OCI-LY1 (cell line): ENCODE data around the gene FIG4.
"Not testable (repeated sequence)": the region's sequence is repeated elsewhere in the genome, so short reads cannot be mapped to it uniquely, and the experiment has no call there.

ENCODE experiments used
- EZH2 ChIP-seq: fragments of 200-600 bp; sonication (generic), shearing (Covaris generic); IDR thresholded peaks from 2 replicates; pipeline ENCODE4 v1.8.0; 2017; ENCODE audit warnings: borderline replicate concordance, mixed run types, mild to moderate bottlenecking, antibody characterized with exemption, low read length, moderate library complexity, mixed read lengths
- TF ChIP-seq, protein P1 (sequence below): fragments of 200-600 bp; sonication (generic), shearing (Covaris generic); IDR thresholded peaks from 2 replicates; pipeline ENCODE4 v1.5.1; 2017; ENCODE audit warnings: mild to moderate bottlenecking, antibody characterized with exemption, low read length, moderate library complexity, mixed read lengths

DNA sequence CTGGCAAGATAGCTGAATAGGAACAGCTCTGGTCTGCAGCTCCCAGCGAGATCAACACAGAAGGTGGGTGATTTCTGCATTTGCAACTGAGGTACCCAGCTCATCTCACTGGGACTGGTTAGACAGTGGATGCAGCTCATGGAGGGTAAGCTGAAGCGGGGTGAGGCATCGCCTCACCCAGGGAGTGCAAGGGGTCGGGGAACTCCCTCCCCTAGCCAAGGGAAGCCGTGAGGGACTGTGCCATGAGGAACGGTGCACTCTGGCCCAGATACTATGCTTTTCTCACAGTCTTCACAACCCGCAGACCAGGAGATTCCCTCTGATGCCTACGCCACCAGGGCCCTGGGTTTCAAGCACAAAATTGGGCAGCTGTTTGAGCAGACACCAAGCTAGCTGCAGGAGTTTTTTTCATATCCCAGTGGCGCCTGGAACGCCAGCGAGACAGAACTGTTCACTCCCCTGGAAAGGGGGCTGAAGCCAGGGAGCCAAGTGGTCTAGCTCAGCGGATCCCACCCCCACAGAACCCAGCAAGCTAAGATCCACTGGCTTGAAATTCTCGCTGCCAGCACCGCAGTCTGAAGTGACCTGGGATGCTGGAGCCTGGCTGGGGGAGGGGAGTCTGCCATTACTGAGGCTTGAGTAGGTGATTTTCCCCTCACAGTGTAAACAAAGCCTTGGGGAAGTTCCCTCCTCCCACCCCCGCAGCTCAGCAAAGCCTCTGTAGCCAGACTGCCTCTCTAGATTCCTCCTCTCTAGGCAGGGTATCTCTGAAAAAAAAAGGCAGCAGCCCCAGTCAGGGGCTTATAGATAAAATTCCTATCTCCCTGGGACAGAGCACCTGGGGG, 12.2 kb upstream of the FIG4 start:
- TF ChIP-seq, protein P1, sequence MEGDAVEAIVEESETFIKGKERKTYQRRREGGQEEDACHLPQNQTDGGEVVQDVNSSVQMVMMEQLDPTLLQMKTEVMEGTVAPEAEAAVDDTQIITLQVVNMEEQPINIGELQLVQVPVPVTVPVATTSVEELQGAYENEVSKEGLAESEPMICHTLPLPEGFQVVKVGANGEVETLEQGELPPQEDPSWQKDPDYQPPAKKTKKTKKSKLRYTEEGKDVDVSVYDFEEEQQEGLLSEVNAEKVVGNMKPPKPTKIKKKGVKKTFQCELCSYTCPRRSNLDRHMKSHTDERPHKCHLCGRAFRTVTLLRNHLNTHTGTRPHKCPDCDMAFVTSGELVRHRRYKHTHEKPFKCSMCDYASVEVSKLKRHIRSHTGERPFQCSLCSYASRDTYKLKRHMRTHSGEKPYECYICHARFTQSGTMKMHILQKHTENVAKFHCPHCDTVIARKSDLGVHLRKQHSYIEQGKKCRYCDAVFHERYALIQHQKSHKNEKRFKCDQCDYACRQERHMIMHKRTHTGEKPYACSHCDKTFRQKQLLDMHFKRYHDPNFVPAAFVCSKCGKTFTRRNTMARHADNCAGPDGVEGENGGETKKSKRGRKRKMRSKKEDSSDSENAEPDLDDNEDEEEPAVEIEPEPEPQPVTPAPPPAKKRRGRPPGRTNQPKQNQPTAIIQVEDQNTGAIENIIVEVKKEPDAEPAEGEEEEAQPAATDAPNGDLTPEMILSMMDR: not testable (repeated sequence)
- not testable (repeated sequence) for TF ChIP-seq EZH2
